ENCODE results near the gene SUCLG2.

DNA sequence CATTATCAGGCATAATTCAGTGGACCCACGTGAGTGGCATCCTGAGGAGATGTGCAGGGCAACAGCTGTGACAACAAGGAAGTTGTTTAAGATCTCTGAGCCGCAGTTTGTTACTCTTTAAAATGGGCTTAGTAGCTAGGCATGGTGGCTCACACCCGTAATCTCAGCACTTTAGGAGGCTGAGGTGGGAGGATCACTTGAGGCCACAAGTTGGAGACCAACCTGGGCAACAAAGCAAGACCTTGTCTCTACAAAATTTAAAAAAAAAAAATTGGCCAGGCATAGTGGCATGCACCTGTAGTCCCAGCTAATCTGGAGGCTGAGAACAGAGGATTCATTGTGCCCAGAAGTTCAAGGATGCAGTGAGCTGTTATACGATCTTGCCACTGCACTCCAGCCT is 12.2 kb downstream of the SUCLG2 start:
- TF ChIP-seq, protein P1, sequence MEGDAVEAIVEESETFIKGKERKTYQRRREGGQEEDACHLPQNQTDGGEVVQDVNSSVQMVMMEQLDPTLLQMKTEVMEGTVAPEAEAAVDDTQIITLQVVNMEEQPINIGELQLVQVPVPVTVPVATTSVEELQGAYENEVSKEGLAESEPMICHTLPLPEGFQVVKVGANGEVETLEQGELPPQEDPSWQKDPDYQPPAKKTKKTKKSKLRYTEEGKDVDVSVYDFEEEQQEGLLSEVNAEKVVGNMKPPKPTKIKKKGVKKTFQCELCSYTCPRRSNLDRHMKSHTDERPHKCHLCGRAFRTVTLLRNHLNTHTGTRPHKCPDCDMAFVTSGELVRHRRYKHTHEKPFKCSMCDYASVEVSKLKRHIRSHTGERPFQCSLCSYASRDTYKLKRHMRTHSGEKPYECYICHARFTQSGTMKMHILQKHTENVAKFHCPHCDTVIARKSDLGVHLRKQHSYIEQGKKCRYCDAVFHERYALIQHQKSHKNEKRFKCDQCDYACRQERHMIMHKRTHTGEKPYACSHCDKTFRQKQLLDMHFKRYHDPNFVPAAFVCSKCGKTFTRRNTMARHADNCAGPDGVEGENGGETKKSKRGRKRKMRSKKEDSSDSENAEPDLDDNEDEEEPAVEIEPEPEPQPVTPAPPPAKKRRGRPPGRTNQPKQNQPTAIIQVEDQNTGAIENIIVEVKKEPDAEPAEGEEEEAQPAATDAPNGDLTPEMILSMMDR (IDR thresholded peaks at IDR 0.05): no peak
- TF ChIP-seq POLR2A (IDR thresholded peaks at IDR 0.05): no peak
